ENCODE data around the gene NUP98.

NUP98 gene

GRCh38 chr11:3827434-3828186 lies 30.3 kb upstream of the NUP98 start:
- no peak for DNase-seq (ENCODE audit: low read depth)
- no peak overlapping the region for H3K4me3 ChIP-seq (ENCODE audit: control insufficient read depth, low read depth, low read length)
- TF ChIP-seq CTCF (IDR thresholded peaks at IDR 0.05; ENCODE audit: control insufficient read depth, insufficient read depth, low read depth, low read length, missing control alignments) = no peak

- no peak overlapping the region for H3K4me3 ChIP-seq (ENCODE audit: control insufficient read depth, low read depth, low read length)
- TF ChIP-seq CTCF (IDR thresholded peaks at IDR 0.05; ENCODE audit: control insufficient read depth, insufficient read depth, low read depth, low read length, missing control alignments) = no peak
- no peak for DNase-seq (ENCODE audit: low read depth)
These were observed 29.4 kb upstream of the NUP98 start for GRCh38 chr11:3826721-3827120.

- no peak for TF ChIP-seq CTCF (IDR thresholded peaks at IDR 0.05; ENCODE audit: control insufficient read depth, insufficient read depth, low read depth, low read length, missing control alignments)
- no peak overlapping the region for H3K4me3 ChIP-seq (ENCODE audit: control insufficient read depth, low read depth, low read length)
- DNase-seq (ENCODE audit: low read depth) = no peak
These were observed 28.3 kb upstream of the NUP98 start for GRCh38 chr11:3825473-3826154.

GRCh38 chr11:3824714-3825472 lies 27.5 kb upstream of the NUP98 start:
- peak; percentile 61 for TF ChIP-seq CTCF (IDR thresholded peaks at IDR 0.05; ENCODE audit: control insufficient read depth, insufficient read depth, low read depth, low read length, missing control alignments)
- DNase-seq (ENCODE audit: low read depth) = no peak
- no peak overlapping the region for H3K4me3 ChIP-seq (ENCODE audit: control insufficient read depth, low read depth, low read length)

GRCh38 chr11:3823762-3824506 lies 26.6 kb upstream of the NUP98 start:
- DNase-seq (ENCODE audit: low read depth) = no peak
- H3K4me3 ChIP-seq (ENCODE audit: control insufficient read depth, low read depth, low read length) = no peak overlapping the region
- no peak for TF ChIP-seq CTCF (IDR thresholded peaks at IDR 0.05; ENCODE audit: control insufficient read depth, insufficient read depth, low read depth, low read length, missing control alignments)

GRCh38 chr11:3823303-3823702 lies 25.9 kb upstream of the NUP98 start:
- peak; percentile 46 for DNase-seq (ENCODE audit: low read depth)
- H3K4me3 ChIP-seq (ENCODE audit: control insufficient read depth, low read depth, low read length) = no peak overlapping the region
- TF ChIP-seq CTCF (IDR thresholded peaks at IDR 0.05; ENCODE audit: control insufficient read depth, insufficient read depth, low read depth, low read length, missing control alignments) = no peak
